ENCODE measurements around the gene LARP1. TPM values are rescaled to one million over a fixed set of nuclear protein-coding genes. Genes with fewer than 3 reads are reported as not detected.

Gene LARP1
- total and polyA plus RNA-seq, 9 of the 15 experiments (the other 6 are each of a cell fraction or from before 2014, with no cell fraction given): 22.6 to 300 (median 92.0) TPM

- no peak for TF ChIP-seq ZBTB8A (IDR thresholded peaks at IDR 0.05; ENCODE audit: partially characterized antibody)
- peak; percentile 97 for TF ChIP-seq FOXK1 (CRISPR knock-in tag; IDR thresholded peaks at IDR 0.05; ENCODE audit: borderline replicate concordance)
- no peak for TF ChIP-seq CBX1 (IDR thresholded peaks at IDR 0.05; ENCODE audit: low read depth)
- no peak for TF ChIP-seq TCF15 (CRISPR knock-in tag; IDR thresholded peaks at IDR 0.05)
- no peak for TF ChIP-seq ZNF316 (IDR thresholded peaks at IDR 0.05)
- TF ChIP-seq FOXJ3 (CRISPR knock-in tag; IDR thresholded peaks at IDR 0.05): no peak
- no peak for TF ChIP-seq CHD7 (IDR thresholded peaks at IDR 0.05; ENCODE audit: low read depth, low read length)
- TF ChIP-seq RB1 (IDR thresholded peaks at IDR 0.05; ENCODE audit: low read depth): peak; percentile 87
- no peak for TF ChIP-seq SFPQ (IDR thresholded peaks at IDR 0.05; ENCODE audit: low read depth, low read length)
- TF ChIP-seq MBD2 (IDR thresholded peaks at IDR 0.05; ENCODE audit: borderline replicate concordance, low read depth): peak; percentile 60; the same call in 1 of the 2 replicates
- TF ChIP-seq PHF8 (IDR thresholded peaks at IDR 0.05; ENCODE audit: borderline replicate concordance, low read length): peak; percentile 65; the same call in 1 of the 2 replicates
- no peak for TF ChIP-seq U2AF1 (optimal IDR thresholded peaks at IDR 0.05; ENCODE audit: low read depth, low read length)
- TF ChIP-seq EP400 (IDR thresholded peaks at IDR 0.05): peak; percentile 100
- TF ChIP-seq ZNF174 (CRISPR knock-in tag; IDR thresholded peaks at IDR 0.05): no peak
Observed at GRCh38 chr5:154754460-154755360, 467 bp upstream of the LARP1 start (continued).
